SK-N-SH treated with all-trans-retinoic acid at 6 μM for 48 hours (cell line): Measurements from ENCODE around the gene GCC2.

ENCODE experiments used
- ATAC-seq: fragments of 200-7000 bp; cut with Tn5 transposase; 3 replicates; pipeline ENCODE4 v1.9.1; 2020; ENCODE audit warnings: mild to moderate bottlenecking, moderate library complexity
- ARNTL ChIP-seq: fragments of 450-650 bp; formaldehyde crosslinking; IDR thresholded peaks from 2 replicates; pipeline ENCODE4 v1.5.0; 2020; ENCODE audit warnings: low read depth, mild to moderate bottlenecking, moderate library complexity, borderline replicate concordance
- BACH2 ChIP-seq: fragments of 250-450 bp; sonication (Bioruptor Pico); IDR thresholded peaks from 2 replicates; pipeline ENCODE4 v1.9.0; 2021; ENCODE audit warnings: mild to moderate bottlenecking, borderline replicate concordance
- CREB5 ChIP-seq: fragments of 250-450 bp; sonication (Bioruptor Pico); IDR thresholded peaks from 2 replicates; pipeline ENCODE4 v1.5.1; 2020; ENCODE audit warnings: low read depth, mild to moderate bottlenecking, moderate library complexity
- GLIS3 ChIP-seq: fragments of 250-450 bp; sonication (Bioruptor Pico); IDR thresholded peaks from 2 replicates; pipeline ENCODE4 v1.5.0; 2020; ENCODE audit warnings: mild to moderate bottlenecking, moderate library complexity
- OSR1 ChIP-seq: fragments of 250-450 bp; sonication (Bioruptor Pico); IDR thresholded peaks from 2 replicates; pipeline ENCODE4 v1.8.0; 2022; ENCODE audit warnings: moderate library complexity, mild to moderate bottlenecking, inconsistent platforms
- PPARA ChIP-seq: fragments of 250-450 bp; sonication (Bioruptor Pico); IDR thresholded peaks from 2 replicates; pipeline ENCODE4 v1.5.0; 2020; ENCODE audit warnings: mild to moderate bottlenecking, borderline replicate concordance
- RARB ChIP-seq: fragments of 250-450 bp; sonication (Bioruptor Pico); IDR thresholded peaks from 2 replicates; pipeline ENCODE4 v1.8.0; 2021; ENCODE audit warnings: mild to moderate bottlenecking, moderate library complexity
- SNAI2 ChIP-seq: fragments of 250-450 bp; sonication (Bioruptor Pico); IDR thresholded peaks from 2 replicates; pipeline ENCODE4 v1.5.0; 2020; ENCODE audit warnings: mild to moderate bottlenecking, moderate library complexity
- TCF4 ChIP-seq: fragments of 250-450 bp; sonication (Bioruptor Pico); IDR thresholded peaks from 2 replicates; pipeline ENCODE4 v1.8.0; 2021; ENCODE audit warnings: mild to moderate bottlenecking, moderate library complexity, borderline replicate concordance
- ZC3H10 ChIP-seq: fragments of 250-450 bp; sonication (Bioruptor Pico); IDR thresholded peaks from 2 replicates; pipeline ENCODE4 v1.5.1; 2021; ENCODE audit warnings: mild to moderate bottlenecking, moderate library complexity
- ZFP3 ChIP-seq: fragments of 250-450 bp; sonication (Bioruptor Pico); IDR thresholded peaks from 2 replicates; pipeline ENCODE4 v1.5.0; 2020; ENCODE audit warnings: mild to moderate bottlenecking, moderate library complexity
- ZFP30 ChIP-seq: fragments of 450-650 bp; formaldehyde crosslinking; IDR thresholded peaks from 2 replicates; pipeline ENCODE4 v1.5.0; 2022; ENCODE audit warnings: mild to moderate bottlenecking, moderate library complexity
- ZNF565 ChIP-seq: fragments of 450-650 bp; formaldehyde crosslinking; conservative IDR thresholded peaks from 2 replicates; pipeline ENCODE4 v1.5.0; 2020; ENCODE audit warnings: low read depth, mild to moderate bottlenecking, moderate library complexity
- ZNF70 ChIP-seq: fragments of 450-650 bp; formaldehyde crosslinking; IDR thresholded peaks from 2 replicates; pipeline ENCODE4 v1.5.0; 2020; ENCODE audit warnings: mild to moderate bottlenecking, moderate library complexity
- TF ChIP-seq, protein P1 (sequence below): fragments of 250-450 bp; sonication (Bioruptor Pico); IDR thresholded peaks from 2 replicates; pipeline ENCODE4 v1.5.0; 2020; ENCODE audit warnings: mild to moderate bottlenecking, moderate library complexity
- TF ChIP-seq, protein P2 (sequence below): fragments of 250-450 bp; sonication (Bioruptor Pico); IDR thresholded peaks from 2 replicates; pipeline ENCODE4 v1.8.0; 2020; ENCODE audit warnings: mild to moderate bottlenecking, moderate library complexity, borderline replicate concordance
- TF ChIP-seq, protein P3 (sequence below): fragments of 250-450 bp; sonication (Bioruptor Pico); IDR thresholded peaks from 2 replicates; pipeline ENCODE4 v1.5.1; 2021; ENCODE audit warnings: mild to moderate bottlenecking, moderate library complexity
- TF ChIP-seq, protein P4 (sequence below): fragments of 250-450 bp; sonication (Bioruptor Pico); IDR thresholded peaks from 2 replicates; pipeline ENCODE4 v1.8.0; 2021; ENCODE audit warnings: low read depth, mild to moderate bottlenecking, moderate library complexity, borderline replicate concordance

GCC2 gene

GRCh38 chr2:108547606-108548005 is 98.6 kb downstream of the GCC2 start:
- no peak for TF ChIP-seq TCF4 (CRISPR knock-in tag)
- no peak for TF ChIP-seq ZNF565 (CRISPR knock-in tag)
- no peak for TF ChIP-seq SNAI2 (CRISPR knock-in tag)
- TF ChIP-seq, protein P1, sequence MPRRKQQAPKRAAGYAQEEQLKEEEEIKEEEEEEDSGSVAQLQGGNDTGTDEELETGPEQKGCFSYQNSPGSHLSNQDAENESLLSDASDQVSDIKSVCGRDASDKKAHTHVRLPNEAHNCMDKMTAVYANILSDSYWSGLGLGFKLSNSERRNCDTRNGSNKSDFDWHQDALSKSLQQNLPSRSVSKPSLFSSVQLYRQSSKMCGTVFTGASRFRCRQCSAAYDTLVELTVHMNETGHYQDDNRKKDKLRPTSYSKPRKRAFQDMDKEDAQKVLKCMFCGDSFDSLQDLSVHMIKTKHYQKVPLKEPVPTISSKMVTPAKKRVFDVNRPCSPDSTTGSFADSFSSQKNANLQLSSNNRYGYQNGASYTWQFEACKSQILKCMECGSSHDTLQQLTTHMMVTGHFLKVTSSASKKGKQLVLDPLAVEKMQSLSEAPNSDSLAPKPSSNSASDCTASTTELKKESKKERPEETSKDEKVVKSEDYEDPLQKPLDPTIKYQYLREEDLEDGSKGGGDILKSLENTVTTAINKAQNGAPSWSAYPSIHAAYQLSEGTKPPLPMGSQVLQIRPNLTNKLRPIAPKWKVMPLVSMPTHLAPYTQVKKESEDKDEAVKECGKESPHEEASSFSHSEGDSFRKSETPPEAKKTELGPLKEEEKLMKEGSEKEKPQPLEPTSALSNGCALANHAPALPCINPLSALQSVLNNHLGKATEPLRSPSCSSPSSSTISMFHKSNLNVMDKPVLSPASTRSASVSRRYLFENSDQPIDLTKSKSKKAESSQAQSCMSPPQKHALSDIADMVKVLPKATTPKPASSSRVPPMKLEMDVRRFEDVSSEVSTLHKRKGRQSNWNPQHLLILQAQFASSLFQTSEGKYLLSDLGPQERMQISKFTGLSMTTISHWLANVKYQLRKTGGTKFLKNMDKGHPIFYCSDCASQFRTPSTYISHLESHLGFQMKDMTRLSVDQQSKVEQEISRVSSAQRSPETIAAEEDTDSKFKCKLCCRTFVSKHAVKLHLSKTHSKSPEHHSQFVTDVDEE (CRISPR knock-in tag) = no peak
- TF ChIP-seq, protein P2, sequence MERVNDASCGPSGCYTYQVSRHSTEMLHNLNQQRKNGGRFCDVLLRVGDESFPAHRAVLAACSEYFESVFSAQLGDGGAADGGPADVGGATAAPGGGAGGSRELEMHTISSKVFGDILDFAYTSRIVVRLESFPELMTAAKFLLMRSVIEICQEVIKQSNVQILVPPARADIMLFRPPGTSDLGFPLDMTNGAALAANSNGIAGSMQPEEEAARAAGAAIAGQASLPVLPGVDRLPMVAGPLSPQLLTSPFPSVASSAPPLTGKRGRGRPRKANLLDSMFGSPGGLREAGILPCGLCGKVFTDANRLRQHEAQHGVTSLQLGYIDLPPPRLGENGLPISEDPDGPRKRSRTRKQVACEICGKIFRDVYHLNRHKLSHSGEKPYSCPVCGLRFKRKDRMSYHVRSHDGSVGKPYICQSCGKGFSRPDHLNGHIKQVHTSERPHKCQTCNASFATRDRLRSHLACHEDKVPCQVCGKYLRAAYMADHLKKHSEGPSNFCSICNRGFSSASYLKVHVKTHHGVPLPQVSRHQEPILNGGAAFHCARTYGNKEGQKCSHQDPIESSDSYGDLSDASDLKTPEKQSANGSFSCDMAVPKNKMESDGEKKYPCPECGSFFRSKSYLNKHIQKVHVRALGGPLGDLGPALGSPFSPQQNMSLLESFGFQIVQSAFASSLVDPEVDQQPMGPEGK (CRISPR knock-in tag) = no peak
- TF ChIP-seq CREB5 = no peak
- TF ChIP-seq ARNTL (CRISPR knock-in tag) = no peak
- no peak for TF ChIP-seq ZC3H10 (CRISPR knock-in tag)
- TF ChIP-seq OSR1 = no peak
- no peak for TF ChIP-seq PPARA (CRISPR knock-in tag)
- TF ChIP-seq, protein P3, sequence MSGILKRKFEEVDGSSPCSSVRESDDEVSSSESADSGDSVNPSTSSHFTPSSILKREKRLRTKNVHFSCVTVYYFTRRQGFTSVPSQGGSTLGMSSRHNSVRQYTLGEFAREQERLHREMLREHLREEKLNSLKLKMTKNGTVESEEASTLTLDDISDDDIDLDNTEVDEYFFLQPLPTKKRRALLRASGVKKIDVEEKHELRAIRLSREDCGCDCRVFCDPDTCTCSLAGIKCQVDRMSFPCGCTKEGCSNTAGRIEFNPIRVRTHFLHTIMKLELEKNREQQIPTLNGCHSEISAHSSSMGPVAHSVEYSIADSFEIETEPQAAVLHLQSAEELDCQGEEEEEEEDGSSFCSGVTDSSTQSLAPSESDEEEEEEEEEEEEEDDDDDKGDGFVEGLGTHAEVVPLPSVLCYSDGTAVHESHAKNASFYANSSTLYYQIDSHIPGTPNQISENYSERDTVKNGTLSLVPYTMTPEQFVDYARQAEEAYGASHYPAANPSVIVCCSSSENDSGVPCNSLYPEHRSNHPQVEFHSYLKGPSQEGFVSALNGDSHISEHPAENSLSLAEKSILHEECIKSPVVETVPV (CRISPR knock-in tag) = no peak
- TF ChIP-seq ZNF70 (CRISPR knock-in tag) = no peak
- no peak for TF ChIP-seq ZFP30 (CRISPR knock-in tag)
- no peak for TF ChIP-seq GLIS3 (CRISPR knock-in tag)
- TF ChIP-seq, protein P4, sequence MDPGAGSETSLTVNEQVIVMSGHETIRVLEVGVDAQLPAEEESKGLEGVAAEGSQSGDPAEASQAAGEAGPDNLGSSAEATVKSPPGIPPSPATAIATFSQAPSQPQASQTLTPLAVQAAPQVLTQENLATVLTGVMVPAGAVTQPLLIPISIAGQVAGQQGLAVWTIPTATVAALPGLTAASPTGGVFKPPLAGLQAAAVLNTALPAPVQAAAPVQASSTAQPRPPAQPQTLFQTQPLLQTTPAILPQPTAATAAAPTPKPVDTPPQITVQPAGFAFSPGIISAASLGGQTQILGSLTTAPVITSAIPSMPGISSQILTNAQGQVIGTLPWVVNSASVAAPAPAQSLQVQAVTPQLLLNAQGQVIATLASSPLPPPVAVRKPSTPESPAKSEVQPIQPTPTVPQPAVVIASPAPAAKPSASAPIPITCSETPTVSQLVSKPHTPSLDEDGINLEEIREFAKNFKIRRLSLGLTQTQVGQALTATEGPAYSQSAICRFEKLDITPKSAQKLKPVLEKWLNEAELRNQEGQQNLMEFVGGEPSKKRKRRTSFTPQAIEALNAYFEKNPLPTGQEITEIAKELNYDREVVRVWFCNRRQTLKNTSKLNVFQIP = no peak
- no peak for ATAC-seq

GRCh38 chr2:108548208-108549003 is 99.4 kb downstream of the GCC2 start:
- ATAC-seq = peak; percentile 26; the same call in 2 of the 3 replicates

GRCh38 chr2:108552566-108552965 is 103.6 kb downstream of the GCC2 start:
- no peak for ATAC-seq
- TF ChIP-seq ARNTL (CRISPR knock-in tag) = no peak
- TF ChIP-seq SNAI2 (CRISPR knock-in tag) = no peak
- TF ChIP-seq TCF4 (CRISPR knock-in tag) = no peak
- TF ChIP-seq, protein P3 (CRISPR knock-in tag) = no peak
- TF ChIP-seq ZNF565 (CRISPR knock-in tag) = no peak
- TF ChIP-seq CREB5 = no peak
- TF ChIP-seq BACH2 (CRISPR knock-in tag) = no peak
- no peak for TF ChIP-seq RARB (CRISPR knock-in tag)
- TF ChIP-seq ZNF70 (CRISPR knock-in tag) = no peak
- TF ChIP-seq ZFP3 = no peak
- TF ChIP-seq GLIS3 (CRISPR knock-in tag) = no peak

More at GRCh38 chr2:108548208-108549003, 99.4 kb downstream of the GCC2 start:
- TF ChIP-seq ARNTL (CRISPR knock-in tag) = no peak
- TF ChIP-seq, protein P2 (CRISPR knock-in tag) = 0 out of 2 replicates have a peak, but pooled peaks have one; percentile 28
